OCI-LY7 (cell line): ENCODE measurements around the gene PIGH.

Experiments
- CTCF ChIP-seq: fragments of 200-600 bp; sonication (generic); conservative IDR thresholded peaks from 2 replicates; pipeline ENCODE4 v1.5.1; 2014; ENCODE audit warnings: mild to moderate bottlenecking, antibody characterized with exemption, low read length, moderate library complexity, mixed read lengths
- EZH2phosphoT487 ChIP-seq: fragments of 200-600 bp; sonication (generic); IDR thresholded peaks from 2 replicates; pipeline ENCODE4 v1.6.1; 2018; ENCODE audit warnings: low read depth, borderline replicate concordance, mild to moderate bottlenecking, mixed run types, antibody characterized with exemption, low read length, moderate library complexity, mixed read lengths

GRCh38 chr14:67562776-67563150 is 37.3 kb downstream of the PIGH start:
- no peak for TF ChIP-seq CTCF
- TF ChIP-seq EZH2phosphoT487: no peak
